Uterus (tissue), 4 donors: Measurements from ENCODE around the gene TUBA8. TPM values are rescaled to one million over a fixed set of nuclear protein-coding genes. Genes with fewer than 3 reads are reported as not detected.

Source experiments
- DNase-seq, 2 donors: peaks; one replicate each; pipeline ENCODE4 v3.0.0-alpha.2; 2019 to 2020
- H3K27ac ChIP-seq, 2 donors: fragments of 200-600 bp; sonication (generic); 1 replicate in 1 of 2; 2 replicates in 1 of 2; pipeline ENCODE4 v1.5.1; 2016 to 2018
- H3K27me3 ChIP-seq, 2 donors: fragments of 200-600 bp; sonication (generic); one replicate each; pipeline ENCODE4 v1.5.1; 2018 to 2019; ENCODE audit warnings: control low read depth in 1 of 2
- H3K36me3 ChIP-seq, 2 donors: fragments of 200-600 bp; sonication (generic); one replicate each; pipeline ENCODE4 v1.5.1; 2019; ENCODE audit warnings: control low read depth in 1 of 2
- H3K4me1 ChIP-seq, 2 donors: fragments of 200-600 bp; sonication (generic); one replicate each; pipeline ENCODE4 v1.5.1; 2018 to 2019; ENCODE audit warnings: control low read depth in 1 of 2
- H3K4me3 ChIP-seq, 2 donors: fragments of 200-600 bp; sonication (generic); 1 replicate in 1 of 2; 2 replicates in 1 of 2; pipeline ENCODE4 v1.5.1; 2018 to 2019; ENCODE audit warnings: mild to moderate bottlenecking in 1 of 2
- H3K9me3 ChIP-seq, 2 donors: fragments of 200-600 bp; sonication (generic); one replicate each; pipeline ENCODE4 v1.5.1; 2019; ENCODE audit warnings: control low read depth in 1 of 2
- CTCF ChIP-seq, 4 experiments: fragments of 200-600 bp in 2 of 4; fragments of 450-650 bp in 2 of 4; sonication (generic) in 2 of 4; IDR thresholded peaks; one replicate each; pipeline ENCODE4 v1.5.1; 2016 to 2019; ENCODE audit warnings: antibody characterized with exemption in 4 of 4, mild to moderate bottlenecking in 2 of 4, moderate library complexity in 1 of 4
- POLR2A ChIP-seq, 2 donors: fragments of 450-650 bp; IDR thresholded peaks; one replicate each; pipeline ENCODE4 v1.6.1; 2016; ENCODE audit warnings: antibody characterized with exemption in 2 of 2, mild to moderate bottlenecking in 1 of 2, moderate library complexity in 1 of 2
- intact Hi-C: fragments of 100-400 bp; cut with DNase I; formaldehyde crosslinking; loops from one replicate; pipeline ENCODE4 v1.15.1; 2023; ENCODE audit warnings: low total_unique reads
- total RNA-seq, 4 donors: library from RNA; depleted of rRNA in 3 of 4; stranded (reverse); fragments of >200 nt in 3 of 4; gene quantifications; one replicate each; pipeline versions ENCODE4 v1.1.0 to v1.2.4, GENCODE V29; 2014 to 2023
- donor health status: DM: yes; HTN: yes; CAD: no.

The TUBA8 gene
- total RNA-seq, 4 donors from 2014 or later, result 0.90 to 14.6 (median 2.2) TPM; not detected in 1

- H3K4me1 ChIP-seq, result peaks cover 7 to 14% of the 10 kb centered on the region in 2 donors
- no peak for TF ChIP-seq CTCF (IDR thresholded peaks at IDR 0.05)
- no peak for TF ChIP-seq POLR2A (IDR thresholded peaks at IDR 0.05)
- no peaks in the 10 kb centered on the region for H3K27me3 ChIP-seq
- no peaks in the 10 kb centered on the region for H3K9me3 ChIP-seq
- H3K4me3 ChIP-seq, result peak overlapping the region; percentile 66 to 75
- peak overlapping the region; percentile 72 to 82 for H3K27ac ChIP-seq
- no peak for DNase-seq
- H3K36me3 ChIP-seq, result no peaks in the 10 kb centered on the region
- intact Hi-C loops, result loop anchor here (10.0 kb wide), 1 partner anchor 52 kb away; the partner anchor contains the start of gene MICAL3
These were observed 33.4 kb upstream of the TUBA8 start for GRCh38 chr22:18077087-18077638.

- H3K4me3 ChIP-seq, result peak within 1 kb of the TSS; percentile 66 to 75
- H3K27ac ChIP-seq, result peak within 1 kb of the TSS; percentile 72 to 82
- H3K27me3 ChIP-seq, result no peaks in the 10 kb centered on the region
- no peaks in the 10 kb centered on the region for H3K36me3 ChIP-seq
- TF ChIP-seq POLR2A (IDR thresholded peaks at IDR 0.05) (peak; percentile 45 to 63), CTCF (IDR thresholded peaks at IDR 0.05) (peak in 1 of 4 experiments; percentile 28)
- peaks cover 7 to 14% of the 10 kb centered on the region in 2 donors for H3K4me1 ChIP-seq
- peak; percentile 92 to 93 for DNase-seq
- intact Hi-C loops, result loop anchor here (10.0 kb wide), 1 partner anchor 53 kb away; the partner anchor contains the start of gene MICAL3
- no peaks in the 10 kb centered on the region for H3K9me3 ChIP-seq
These were observed 32.8 kb upstream of the TUBA8 start, which contains the start of gene PEX26 for GRCh38 chr22:18077639-18078328. Gene PEX26, plus strand, starts transcription at chr22:18077990. Its CDS starts 387 bp downstream, at chr22:18078377.

GRCh38 chr22:18078329-18079041 is 32.1 kb upstream of the TUBA8 start:
- peak overlapping the region; percentile 72 to 82 for H3K27ac ChIP-seq
- no peaks in the 10 kb centered on the region for H3K27me3 ChIP-seq
- no peaks in the 10 kb centered on the region for H3K36me3 ChIP-seq
- intact Hi-C loops, result loop anchor here (10.0 kb wide), 1 partner anchor 54 kb away; the partner anchor contains the start of gene MICAL3
- TF ChIP-seq POLR2A (IDR thresholded peaks at IDR 0.05), result no peak
- TF ChIP-seq CTCF (IDR thresholded peaks at IDR 0.05), result no peak
- no peak for DNase-seq
- peak overlapping the region; percentile 66 to 75 for H3K4me3 ChIP-seq
- no peaks in the 10 kb centered on the region for H3K9me3 ChIP-seq
- H3K4me1 ChIP-seq, result peaks cover 7 to 14% of the 10 kb centered on the region in 2 donors

- intact Hi-C loops, result loop anchor here (10.0 kb wide), 1 partner anchor 55 kb away; the partner anchor contains the start of gene MICAL3
- Histone ChIP-seq H3K4me3 (no peak overlapping the region), H3K4me1 (peaks cover 7 to 14% of the 10 kb centered on the region in 2 donors), H3K27me3 (no peaks in the 10 kb centered on the region), H3K9me3 (no peaks in the 10 kb centered on the region), H3K27ac (no peak overlapping the region), H3K36me3 (no peaks in the 10 kb centered on the region)
- no peak for DNase-seq
- TF ChIP-seq POLR2A (IDR thresholded peaks at IDR 0.05), result no peak
- TF ChIP-seq CTCF (IDR thresholded peaks at IDR 0.05), result no peak
These were observed 30.8 kb upstream of the TUBA8 start for GRCh38 chr22:18079706-18080233.
